ENCODE data around the gene MT1A.
"Not testable (repeated sequence)": the region's sequence is repeated elsewhere in the genome, so short reads cannot be mapped to it uniquely, and the experiment has no call there.

The MT1A gene

GRCh38 chr16:56658327-56658875 is 19.9 kb downstream of the MT1A start:
- no peak for DNase-seq

GRCh38 chr16:56662357-56663354 is 24.2 kb downstream of the MT1A start:
- DNase-seq = no peak

GRCh38 chr16:56664506-56664905 is 26.0 kb downstream of the MT1A start:
- DNase-seq = no peak

GRCh38 chr16:56665286-56666261 is 27.1 kb downstream of the MT1A start:
- not testable (repeated sequence) for DNase-seq

GRCh38 chr16:56667581-56668571 is 29.4 kb downstream of the MT1A start, which contains the start of gene MT1G:
MT1G (minus strand) TSS chr16:56668065; CDS start chr16:56667993, 72 bp downstream.
- no peak for DNase-seq

- DNase-seq = no peak
Observed at GRCh38 chr16:56669005-56669839, 30.8 kb downstream of the MT1A start, which contains the start of gene MT1H. MT1H (plus strand) TSS chr16:56669814; CDS start chr16:56669885, 71 bp downstream.

- DNase-seq = no peak
Observed at GRCh38 chr16:56669840-56670619, 31.6 kb downstream of the MT1A start.

- DNase-seq = no peak
Observed at GRCh38 chr16:56670620-56670934, 32.1 kb downstream of the MT1A start.

- not testable (repeated sequence) for DNase-seq
Observed at GRCh38 chr16:56671691-56672090, 33.2 kb downstream of the MT1A start.

- DNase-seq = not testable (repeated sequence)
Observed at GRCh38 chr16:56672171-56672570, 33.7 kb downstream of the MT1A start.

- DNase-seq = no peak
Observed at GRCh38 chr16:56672761-56673536, 34.5 kb downstream of the MT1A start.

GRCh38 chr16:56673921-56674320 is 35.5 kb downstream of the MT1A start:
- peak; percentile 56 for DNase-seq

- DNase-seq = not testable (repeated sequence)
Observed at GRCh38 chr16:56674570-56674969, 36.1 kb downstream of the MT1A start.

GRCh38 chr16:56675685-56676210 is 37.3 kb downstream of the MT1A start:
- peak; percentile 13 for DNase-seq

- DNase-seq = no peak
Observed at GRCh38 chr16:56677474-56677873, 39.0 kb downstream of the MT1A start.

- no peak for DNase-seq
Observed at GRCh38 chr16:56679078-56679730, 40.7 kb downstream of the MT1A start.

- DNase-seq = no peak
Observed at GRCh38 chr16:56679818-56680217, 41.4 kb downstream of the MT1A start.

Data from OCI-M1 (cell line).